NCI-H510A treated with DMSO at 0.1 percent for 48 hours (cell line): Measurements from ENCODE around the gene JMJD8.

Experiments used
- DNase-seq: peaks from one replicate; lab custom pipeline; 2025; lab: John Stamatoyannopoulos, UW

The JMJD8 gene

DNA sequence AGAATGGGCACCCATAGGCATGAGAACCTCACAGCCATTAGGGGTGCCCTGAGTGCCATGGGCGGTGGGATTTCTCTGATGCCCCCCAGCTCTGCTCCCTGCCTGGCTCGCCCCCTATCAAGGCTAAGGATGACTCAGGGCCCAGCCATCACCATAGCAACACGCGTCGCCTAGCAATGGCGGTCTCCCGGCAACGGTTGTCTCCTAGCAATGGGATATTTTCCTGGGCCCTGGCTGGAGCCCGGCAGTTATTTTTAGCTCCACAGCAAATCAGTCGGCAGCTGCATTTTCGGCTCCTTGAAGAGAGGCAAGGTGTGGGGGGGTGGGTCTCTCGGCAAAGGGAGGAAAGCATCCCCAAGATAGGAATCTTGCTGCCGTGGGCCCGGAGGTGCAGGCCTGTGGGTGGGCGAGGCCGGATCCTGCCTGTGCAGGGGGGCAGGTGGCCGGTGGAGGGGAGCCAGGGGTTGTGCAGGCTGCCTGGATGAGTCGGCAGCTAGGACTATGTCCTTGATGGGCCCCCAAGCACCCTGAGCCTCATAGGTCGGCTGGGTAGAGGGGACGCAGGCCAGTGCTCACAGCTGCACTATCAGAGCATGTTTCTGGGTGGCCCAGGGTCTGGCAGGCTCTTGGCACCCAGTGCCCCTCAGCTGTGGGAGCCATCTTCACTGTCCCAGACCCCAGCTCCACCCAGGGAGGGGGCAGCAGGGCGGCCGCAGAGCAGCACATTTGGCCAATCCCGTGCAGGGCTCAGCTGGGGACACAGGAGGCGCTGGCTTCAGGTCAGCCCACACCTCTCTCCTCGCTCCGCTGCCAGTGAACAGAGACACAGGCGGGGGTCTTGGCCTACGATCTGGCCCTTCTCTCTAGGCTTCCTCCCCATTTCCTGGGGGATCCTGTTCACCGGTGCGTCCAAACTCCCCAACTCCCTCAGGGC is 25.7 kb upstream of the JMJD8 start:
- peak; percentile 53 for DNase-seq

DNA sequence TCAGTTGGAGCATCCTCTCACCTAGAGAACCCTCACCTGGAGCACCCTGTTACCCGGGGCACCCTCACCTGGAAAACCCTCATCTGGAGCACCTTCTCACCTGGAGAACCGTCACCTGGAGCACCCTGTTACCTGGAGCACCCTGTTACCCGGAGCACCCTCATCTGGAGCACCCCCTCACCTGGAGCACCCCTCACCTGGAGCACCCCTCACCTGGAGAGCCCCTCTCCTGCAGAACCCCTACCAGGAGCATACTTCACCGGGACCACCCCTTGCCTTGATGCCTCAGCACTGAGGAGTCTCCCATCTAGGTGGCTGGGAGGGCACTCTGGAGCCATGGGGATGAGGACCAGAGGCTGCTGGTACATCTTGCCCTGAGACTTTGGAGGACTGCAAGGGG is 24.8 kb upstream of the JMJD8 start:
- DNase-seq, result no peak

DNA sequence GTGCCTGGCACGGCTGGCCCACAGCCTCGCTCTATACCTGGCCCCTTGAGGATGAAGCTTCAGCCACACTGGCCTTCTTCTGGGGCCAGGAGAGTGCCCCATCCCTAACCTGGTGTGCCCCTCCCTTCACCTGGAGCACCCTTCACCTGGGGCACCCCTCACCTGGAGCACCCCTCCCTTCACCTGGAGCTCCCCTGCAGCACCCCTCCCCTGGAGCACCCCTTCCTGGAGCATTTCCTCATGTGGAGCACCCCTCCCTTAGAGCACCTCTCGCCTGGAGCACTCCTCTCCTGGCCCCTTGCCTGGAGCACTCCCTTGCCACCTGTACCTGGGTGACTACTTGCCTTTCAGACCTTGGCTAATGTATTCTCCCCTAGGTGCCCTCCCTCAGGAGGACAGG is 23.9 kb upstream of the JMJD8 start:
- DNase-seq, result no peak

DNA sequence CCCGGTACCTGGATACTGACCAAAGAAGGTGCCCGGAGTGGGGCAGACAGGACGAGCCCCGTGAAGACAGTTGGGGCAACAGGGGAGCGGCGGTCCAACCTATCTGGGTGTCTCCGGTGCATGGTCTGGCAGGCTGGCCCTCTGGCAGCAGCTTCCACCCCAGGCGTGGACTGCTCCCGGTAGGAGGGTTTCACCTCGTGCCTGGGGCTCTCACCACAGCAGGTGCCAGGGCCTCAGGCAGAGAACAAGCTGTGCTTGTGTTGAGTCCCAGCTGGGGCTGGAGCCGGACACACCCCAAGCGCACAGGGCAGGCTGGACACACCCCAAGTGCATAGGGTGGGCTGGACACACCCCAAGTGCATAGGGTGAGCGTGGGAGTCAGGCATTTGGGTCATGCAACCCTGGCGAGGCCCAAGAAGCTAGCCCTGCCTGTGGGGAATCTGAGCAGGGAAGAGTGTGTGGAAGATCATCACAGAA is 23.0 kb upstream of the JMJD8 start:
- DNase-seq, result no peak

DNA sequence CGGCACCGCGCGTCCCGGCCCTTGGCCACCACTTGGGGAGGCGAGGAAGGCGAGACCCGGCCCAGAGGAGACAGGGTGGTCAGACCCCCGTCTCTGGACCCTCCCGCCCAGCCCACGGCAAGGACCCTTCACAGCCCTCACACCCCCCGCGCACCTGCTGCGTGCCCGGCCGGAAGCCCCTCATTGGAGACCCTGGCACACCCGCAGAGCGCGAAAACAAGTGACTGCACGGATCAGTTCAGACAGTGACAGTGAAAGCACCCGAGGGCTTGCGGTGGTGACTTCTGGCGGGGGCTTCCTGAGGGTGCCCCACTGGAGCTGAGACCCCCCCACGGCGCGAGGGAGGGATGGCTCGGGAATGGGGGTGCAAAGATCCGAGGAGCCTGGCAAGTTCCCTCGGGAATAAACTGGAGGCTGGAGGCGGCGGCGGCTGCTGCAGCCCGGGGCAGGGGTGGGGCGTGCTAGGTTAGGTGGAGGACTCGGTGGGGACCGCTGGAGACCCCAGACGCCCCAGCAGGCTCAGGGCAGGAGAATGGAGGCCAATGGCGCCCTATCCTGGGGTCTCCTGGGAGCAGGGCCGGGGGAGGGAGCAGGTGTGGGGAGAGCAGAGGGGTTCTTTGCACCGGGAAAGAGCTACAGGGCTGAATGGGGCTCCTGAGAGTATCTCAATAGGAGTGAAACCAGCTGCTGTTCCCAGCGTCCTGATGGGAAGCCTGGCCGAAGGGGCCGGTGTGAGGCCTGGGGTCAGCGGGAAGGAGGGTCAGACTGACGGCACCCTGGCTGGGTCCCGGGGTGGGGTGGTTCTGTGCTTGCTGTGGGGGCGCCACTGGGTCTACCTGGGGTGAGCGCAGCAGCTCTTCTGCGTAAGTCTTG is 22.3 kb upstream of the JMJD8 start:
- no peak for DNase-seq

DNA sequence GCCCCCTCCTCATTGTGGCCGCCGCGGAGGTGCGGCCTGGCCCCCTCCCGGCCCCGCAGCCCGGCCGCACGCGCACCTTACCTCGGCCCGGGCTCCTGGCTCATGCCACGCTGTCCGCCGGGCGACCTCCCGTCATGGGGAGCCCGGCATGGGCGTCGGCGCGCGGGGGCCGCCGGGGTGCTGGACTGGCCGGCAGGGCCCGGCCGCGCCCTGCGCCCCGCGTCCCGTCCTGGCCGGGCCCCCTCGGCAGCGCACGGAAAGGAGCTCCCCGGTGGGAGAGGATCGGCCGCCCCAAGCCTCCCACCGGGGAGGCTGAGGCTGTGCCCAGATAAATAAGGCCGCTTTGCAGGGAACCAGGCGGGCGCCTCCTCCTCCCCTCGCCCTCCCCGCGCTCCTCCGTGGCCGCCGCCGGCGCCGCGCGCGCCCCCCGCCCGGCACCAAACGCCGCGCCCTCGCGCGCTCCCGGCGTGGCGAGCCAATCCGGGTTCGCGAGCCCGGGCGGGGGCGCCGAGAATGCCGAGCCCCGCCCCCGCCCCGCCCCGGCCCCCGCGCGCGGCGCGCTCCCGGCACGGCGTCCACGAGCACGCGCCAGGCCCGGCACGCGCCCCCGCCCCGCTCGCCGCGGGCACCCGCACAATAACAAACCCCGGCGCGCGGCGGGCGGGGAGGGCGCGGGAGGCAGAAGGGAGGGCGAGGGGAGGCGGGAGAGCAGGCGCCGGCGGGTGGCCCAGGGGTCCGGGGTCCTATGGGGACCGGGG is 21.5 kb upstream of the JMJD8 start, which contains the start of gene FBXL16:
TSS of gene FBXL16 (minus strand) at position 371 of the 758 bp plus-strand sequence. CDS start 8,396 bp downstream, outside the sequence.
- no peak for DNase-seq

DNA sequence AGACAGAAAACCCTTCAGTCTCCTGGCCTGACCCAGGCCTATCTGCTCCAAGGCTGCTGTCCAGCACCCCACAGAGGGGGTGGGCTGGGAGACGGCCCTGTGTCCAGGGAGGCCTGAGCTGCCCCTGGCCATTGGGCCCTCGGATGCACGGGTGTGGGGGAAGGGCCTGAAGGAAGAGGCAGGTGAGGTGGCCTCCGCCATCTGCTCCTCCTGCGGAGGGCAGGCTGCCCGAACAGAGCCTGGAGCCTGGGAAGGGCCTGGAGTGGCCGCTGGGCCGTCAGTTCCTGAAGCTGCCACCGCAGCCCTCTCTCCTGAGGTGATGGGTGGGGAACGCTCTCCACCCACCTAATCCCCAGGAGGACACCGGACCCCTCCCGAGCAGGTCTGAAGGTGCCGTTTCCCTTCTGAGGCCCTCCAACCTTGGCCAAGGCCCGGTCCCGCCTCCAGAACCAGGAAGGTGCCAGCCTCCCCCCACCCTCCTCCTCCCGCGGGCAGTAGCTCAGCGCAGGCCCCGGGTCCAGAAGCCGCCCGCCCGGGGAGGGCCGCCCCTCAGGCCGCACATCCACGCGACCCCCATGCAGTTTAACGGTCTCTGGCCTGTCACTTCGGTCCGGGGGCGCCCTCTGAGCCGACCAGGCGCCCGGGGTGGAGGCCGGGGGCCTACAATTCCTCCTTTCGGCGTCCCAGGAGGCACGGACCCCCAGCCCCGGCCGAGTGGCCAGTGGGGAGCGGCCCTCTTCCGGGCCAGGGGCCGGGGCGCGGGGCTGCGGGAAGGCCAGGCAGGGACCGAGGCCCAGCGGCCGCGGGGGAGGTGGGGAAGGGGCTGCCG is 20.6 kb upstream of the JMJD8 start:
- DNase-seq, result no peak

DNA sequence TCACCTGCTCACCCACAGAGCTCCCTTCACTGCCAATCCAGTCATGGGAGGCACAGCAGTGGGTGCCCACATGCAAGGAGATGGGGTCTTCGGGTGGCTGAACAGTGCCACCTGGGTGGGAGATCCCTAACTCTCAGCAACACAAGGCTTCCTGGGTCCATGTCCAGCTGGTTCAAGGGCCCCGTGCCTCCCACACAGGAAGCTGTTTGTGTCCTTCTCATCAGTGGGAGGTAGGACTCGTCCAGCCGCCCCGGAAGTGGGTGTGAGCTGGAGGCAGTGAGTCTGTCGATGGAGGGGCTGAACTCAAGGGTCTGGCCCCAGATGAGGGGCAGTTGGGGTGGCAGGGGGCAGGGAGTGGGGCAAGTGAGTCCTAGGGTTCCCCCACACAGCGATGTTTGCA is 19.9 kb upstream of the JMJD8 start:
- DNase-seq, result no peak

DNA sequence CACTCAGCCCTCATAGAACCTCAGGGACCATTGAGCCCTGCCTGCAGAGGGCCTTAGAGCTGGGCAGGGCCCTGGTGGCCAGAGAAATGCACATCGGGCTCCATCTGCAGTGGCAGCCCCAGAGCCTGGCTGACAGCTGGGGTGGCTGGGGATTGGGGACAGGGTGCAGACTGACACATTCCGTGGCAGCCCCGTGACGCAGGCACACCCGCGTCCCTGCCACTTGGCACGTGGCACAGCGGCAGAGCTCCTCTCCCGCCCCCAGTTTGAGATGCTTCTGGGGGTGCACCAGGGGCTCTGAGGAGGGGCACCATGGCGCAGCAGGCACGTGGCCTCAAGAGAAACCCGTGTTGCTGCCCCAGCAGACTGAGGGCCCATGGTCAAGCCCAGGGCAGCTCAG is 19.3 kb upstream of the JMJD8 start:
- no peak for DNase-seq

DNA sequence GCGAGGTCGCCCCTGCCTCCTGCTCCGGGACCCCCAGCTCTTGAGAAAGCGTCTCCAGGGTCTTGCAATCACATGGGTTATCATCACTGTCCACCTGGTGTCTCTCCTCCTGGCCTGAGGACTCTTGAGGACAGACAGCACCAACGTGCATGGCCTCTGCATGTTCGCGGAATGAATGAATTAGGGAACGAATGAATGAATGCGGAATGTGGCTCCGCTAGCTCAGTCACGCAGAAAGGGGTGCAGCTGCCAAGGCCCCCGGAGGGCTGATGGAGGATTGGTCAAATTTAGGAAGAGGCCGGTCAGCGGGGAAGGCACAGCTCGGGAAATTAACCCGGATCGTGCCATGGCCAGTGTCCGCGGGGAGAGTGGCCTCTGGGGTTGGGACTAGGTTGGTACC is 18.2 kb upstream of the JMJD8 start:
- no peak for DNase-seq

DNA sequence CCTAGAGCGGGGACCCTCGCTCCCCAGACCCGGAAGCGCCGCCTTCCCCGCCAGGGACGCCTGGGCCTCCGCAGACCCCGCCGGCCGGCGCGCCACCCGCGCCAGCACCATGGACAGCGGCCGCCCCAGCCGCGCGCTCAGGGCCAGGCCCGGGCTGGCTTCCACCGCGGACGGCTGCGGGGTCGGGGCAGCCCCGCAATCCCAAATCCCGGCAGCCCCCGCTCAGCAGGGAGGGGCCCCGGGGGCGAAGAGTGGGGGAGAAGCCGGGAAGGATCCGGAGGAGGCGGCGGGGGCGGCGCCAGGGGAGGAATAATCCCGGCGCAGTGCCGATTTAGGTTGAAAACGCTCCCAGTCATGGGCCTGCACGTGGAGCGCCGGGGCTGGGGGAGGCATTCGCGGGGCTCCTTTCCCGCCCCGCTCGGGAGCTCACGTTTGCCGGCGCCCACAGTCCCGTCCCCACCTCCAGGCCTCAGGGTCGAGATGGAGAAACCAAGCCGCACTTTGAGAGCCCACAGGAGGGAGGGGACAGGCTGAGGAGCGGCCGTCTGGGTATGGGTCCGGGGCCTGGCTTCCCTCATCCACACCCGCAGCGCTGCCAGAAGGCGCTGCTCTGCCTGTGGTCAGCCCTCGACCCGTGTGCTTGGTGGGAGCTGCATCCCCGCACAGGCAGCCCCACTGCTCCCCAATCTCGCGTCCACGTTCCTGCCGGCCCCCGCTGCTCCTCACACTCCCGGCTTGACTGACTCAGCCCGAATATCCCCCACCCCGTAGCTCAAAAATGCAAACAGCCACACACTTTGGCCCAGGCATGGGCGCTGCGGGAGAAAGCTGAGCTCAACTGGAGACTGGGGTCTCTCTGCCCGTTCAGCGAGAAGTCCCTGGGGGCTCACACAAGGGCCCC is 16.8 kb upstream of the JMJD8 start:
- DNase-seq, result no peak

DNA sequence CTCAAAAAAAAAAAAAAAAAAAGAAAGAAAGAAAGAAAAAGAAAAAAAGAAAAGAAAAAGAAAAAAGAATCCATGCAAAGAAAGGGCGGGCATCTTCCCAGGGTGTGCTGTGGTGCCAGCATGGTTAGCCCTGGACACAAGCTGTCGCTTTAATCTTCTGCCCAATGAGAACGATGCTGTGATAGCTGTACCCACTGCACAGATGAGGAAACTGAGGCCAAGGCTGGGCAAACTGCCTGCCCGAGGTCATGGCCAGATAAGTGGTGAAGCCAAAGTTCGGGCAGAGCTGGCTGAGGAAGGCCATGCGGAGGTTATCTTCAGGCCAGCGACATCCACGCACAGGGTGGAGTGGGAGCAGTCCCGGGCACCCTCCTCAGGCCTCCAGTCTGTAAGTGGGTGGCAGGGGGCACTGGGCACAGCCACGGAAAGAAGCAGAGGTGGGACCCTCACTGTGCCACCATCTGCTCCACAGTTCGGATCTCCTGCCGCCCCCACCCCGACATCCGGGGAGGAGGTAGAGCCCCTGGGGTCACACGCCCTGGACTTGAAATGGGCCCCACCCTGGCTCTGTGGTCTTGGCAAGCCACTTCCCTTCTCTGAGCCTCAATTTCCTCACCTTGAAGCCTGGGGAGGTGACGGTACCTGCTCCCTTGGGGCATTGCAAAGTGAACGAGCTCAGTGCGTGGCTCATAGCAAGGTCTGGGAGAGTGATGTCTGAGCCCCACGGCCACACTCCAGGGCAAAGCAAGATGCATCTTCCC is 15.0 kb upstream of the JMJD8 start:
- DNase-seq, result no peak

DNA sequence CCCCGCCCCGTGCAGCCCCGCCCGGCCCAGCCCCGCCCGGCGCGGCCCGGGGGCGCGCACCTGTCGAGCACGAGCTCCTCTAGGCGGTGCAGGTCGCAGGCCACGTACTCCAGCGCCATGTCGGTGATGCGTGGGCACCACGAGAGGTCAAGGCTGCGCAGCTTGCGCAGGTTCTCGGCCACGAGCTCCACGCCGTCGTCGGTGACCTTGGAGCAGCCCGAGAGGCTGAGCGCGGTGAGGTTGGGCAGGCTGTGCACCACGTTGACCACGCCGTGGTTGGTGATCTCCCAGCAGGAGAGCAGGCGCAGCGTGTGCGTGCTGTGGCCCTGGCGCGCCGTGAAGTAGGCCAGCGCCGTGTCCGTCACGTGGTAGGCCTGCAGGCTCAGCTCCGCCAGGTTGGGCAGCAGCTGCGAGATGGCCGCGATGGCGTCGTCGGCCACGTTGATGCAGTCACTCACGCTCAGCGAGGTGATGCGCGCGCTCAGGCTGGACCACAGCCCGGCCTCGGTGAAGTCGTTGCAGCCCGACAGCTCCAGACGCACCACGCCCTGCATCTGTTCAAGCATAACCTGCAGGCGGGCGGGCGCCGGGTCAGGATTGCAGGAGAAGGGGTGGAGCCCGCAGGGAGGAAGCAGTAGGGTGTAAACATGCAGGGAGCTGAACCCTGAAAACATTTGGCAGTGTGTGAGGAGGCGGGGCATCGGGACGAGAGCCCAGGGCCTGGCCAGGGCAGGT is 11.4 kb upstream of the JMJD8 start:
- DNase-seq, result peak; percentile 90

DNA sequence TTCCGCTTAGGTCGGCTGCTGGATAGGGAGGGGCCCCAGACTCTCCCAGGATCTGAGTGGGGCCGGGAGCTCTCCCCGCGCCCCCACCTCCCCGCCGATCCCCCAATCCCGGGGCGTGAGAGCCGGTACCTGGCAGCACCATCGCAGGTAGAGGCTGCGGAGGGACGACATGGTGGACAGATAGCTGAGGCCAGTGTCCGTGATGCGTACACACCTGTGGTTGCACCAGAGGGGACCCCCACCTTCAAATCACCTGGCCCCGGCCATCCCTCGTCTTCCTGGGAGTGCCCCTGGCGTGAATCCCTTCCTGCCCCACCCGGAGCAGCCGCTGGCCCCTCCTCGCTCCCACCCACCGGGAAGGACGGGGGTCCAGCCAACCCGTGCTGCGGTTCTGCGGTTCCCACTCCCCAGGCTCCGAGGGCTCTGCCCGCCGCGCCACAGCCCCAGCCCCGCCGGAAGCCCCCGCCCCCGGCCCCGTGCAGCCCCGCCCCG is 10.8 kb upstream of the JMJD8 start:
- no peak for DNase-seq

DNA sequence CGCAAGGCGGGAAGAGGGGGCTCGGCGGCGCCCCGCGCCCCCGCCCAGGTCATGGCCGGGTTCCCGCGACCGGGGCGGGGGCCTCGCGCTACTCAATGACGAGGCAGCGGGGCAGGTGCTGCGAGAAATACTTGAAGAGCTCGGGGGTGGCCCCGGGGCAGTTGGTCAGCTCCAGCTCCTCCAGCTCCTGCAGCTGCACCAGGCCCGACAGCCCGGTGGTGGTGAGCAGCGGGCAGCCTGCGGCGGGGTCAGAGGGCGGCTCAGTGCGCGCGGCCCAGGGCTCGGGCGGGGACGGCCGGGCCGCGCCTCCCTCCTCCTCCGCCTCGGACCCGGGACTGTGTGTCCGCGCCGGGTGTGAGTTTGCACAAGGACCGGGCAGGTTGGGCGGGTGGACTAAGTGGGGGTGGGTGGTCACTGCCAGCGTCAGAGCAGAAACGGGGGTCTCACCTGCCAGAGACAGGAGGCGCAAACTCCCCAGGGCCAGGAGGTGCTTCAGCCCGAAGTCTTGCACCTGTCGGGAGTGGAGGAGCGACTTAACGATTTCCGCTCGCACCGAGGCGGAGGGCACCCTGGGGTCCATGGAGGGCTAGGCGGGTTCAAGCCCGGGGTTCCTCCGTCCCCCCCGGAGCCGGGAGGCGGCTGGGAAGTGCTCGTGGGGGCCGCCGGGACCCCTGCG is 10.2 kb upstream of the JMJD8 start:
- DNase-seq, result no peak

DNA sequence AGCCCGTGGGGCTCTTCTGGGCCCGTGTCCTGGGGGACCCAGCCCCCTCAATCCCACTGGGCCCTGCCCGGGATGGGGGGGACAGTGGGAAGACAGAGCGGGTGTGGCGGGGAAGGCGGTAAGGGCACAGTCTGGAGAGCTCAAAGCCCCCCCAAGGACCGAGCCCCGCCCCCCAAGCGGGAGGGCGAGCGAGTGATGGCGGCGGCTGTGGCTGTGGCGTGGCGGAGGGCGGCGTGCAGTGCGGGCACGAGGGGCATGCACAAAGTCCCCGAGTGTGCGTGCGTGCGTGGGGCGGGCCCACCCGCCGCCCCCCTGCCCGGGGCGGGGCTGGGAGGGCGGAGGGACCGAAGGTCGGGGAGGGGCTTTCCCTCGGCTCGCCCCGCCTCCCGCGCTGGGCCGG is 9.6 kb upstream of the JMJD8 start:
- DNase-seq, result no peak

DNA sequence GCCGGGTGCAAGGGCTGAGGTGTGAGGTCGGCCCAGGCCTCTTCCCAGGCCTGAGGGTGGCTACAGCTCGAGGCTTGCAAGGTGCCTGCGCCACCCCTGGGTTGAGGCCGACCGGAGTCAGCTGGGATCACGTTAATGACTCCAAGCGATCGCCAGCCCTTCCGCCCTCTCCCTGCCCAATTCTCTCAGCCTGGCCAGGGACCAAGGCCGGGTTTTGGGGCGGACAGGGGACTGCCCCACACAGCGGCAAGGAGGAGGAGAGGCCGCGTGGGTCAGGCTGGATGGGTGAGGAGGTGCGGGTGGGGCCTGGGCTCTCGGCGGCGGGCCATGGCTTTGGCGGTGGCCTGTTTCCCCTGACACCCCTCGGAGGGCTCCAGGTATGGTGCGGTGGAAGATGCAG is 9.2 kb upstream of the JMJD8 start:
- no peak for DNase-seq
